PC-9 (cell line): Measurements from ENCODE around the gene GTF2F2. TPM values are rescaled to one million over a fixed set of nuclear protein-coding genes. Genes with fewer than 3 reads are reported as not detected.

Experiments
- BruUV-seq: library from RNA; stranded (reverse); fragments of 400-500 nt; replicated peaks from 2 replicates; lab custom pipeline; 2021; lab: Mats Ljungman, UMichigan
- CTCF ChIA-PET: fragments of 300-600 bp; sonication (Branson Sonifier 250); formaldehyde crosslinking; loops from one replicate; lab custom pipeline; 2022; ENCODE audit warnings: antibody characterized with exemption; lab: Charles Lee
- POLR2A ChIA-PET: fragments of 300-600 bp; sonication (Branson Sonifier 250); formaldehyde crosslinking; loops from one replicate; lab custom pipeline; 2022; ENCODE audit warnings: antibody characterized with exemption; ENCODE audit not compliant: unreplicated experiment; lab: Charles Lee
- DNase-seq, 2 experiments: peaks; one replicate each; pipeline versions ENCODE4 v3.0.0 to v3.0.0-alpha.2; 2015 to 2022; ENCODE audit warnings: mixed read lengths in 1 of 2
- H2AFZ ChIP-seq: fragments of 200-600 bp; sonication (generic); 2 replicates; pipeline ENCODE4 v1.8.1; 2017; ENCODE audit warnings: antibody characterized with exemption
- H3F3A ChIP-seq: fragments of 200-600 bp; sonication (generic); 2 replicates; pipeline ENCODE4 v1.8.1; 2017; ENCODE audit warnings: antibody characterized with exemption, mild to moderate bottlenecking, low read depth; ENCODE audit not compliant: insufficient read depth
- H3K27ac ChIP-seq: fragments of 200-600 bp; sonication (generic); 2 replicates; pipeline ENCODE4 v1.6.1; 2016; ENCODE audit warnings: mixed run types
- H3K27me3 ChIP-seq: fragments of 200-600 bp; sonication (generic); 2 replicates; pipeline ENCODE4 v1.6.1; 2016; ENCODE audit warnings: low read depth, mixed run types; ENCODE audit not compliant: insufficient read depth
- H3K36me3 ChIP-seq: fragments of 200-600 bp; sonication (generic); 2 replicates; pipeline ENCODE4 v1.6.1; 2016; ENCODE audit warnings: low read depth, mixed run types
- H3K4me1 ChIP-seq: fragments of 200-600 bp; sonication (generic); replicated peaks from 2 replicates; pipeline ENCODE4 v1.6.1; 2016; ENCODE audit warnings: mixed run types; ENCODE audit not compliant: insufficient read depth
- H3K4me2 ChIP-seq: fragments of 200-600 bp; sonication (generic); 2 replicates; pipeline ENCODE4 v1.6.1; 2017; ENCODE audit warnings: mixed run types
- H3K4me3 ChIP-seq: fragments of 200-600 bp; sonication (generic); 2 replicates; pipeline ENCODE4 v1.6.1; 2016; ENCODE audit warnings: mixed run types
- H3K79me2 ChIP-seq: fragments of 200-600 bp; sonication (generic); 2 replicates; pipeline ENCODE4 v1.6.1; 2017; ENCODE audit warnings: low read depth, mixed run types
- H3K9me2 ChIP-seq: fragments of 200-600 bp; sonication (generic); 2 replicates; pipeline ENCODE4 v1.8.1; 2017; ENCODE audit warnings: mild to moderate bottlenecking; ENCODE audit not compliant: insufficient read depth
- H3K9me3 ChIP-seq: fragments of 200-600 bp; sonication (generic); 2 replicates; pipeline ENCODE4 v1.8.1; 2016; ENCODE audit warnings: low read depth; ENCODE audit not compliant: insufficient read depth
- H4K20me1 ChIP-seq: fragments of 200-600 bp; sonication (generic); 2 replicates; pipeline ENCODE4 v1.8.1; 2017; ENCODE audit not compliant: insufficient read depth
- CTCF ChIP-seq: fragments of 200-600 bp; sonication (generic); conservative IDR thresholded peaks from 2 replicates; pipeline ENCODE4 v1.6.1; 2017; ENCODE audit warnings: mixed run types, antibody characterized with exemption, mild to moderate bottlenecking, moderate library complexity
- EZH2 ChIP-seq: fragments of 200-600 bp; sonication (generic); IDR thresholded peaks from 2 replicates; pipeline ENCODE4 v1.8.0; 2017; ENCODE audit warnings: antibody characterized with exemption, low read depth
- intact Hi-C: fragments of 100-400 bp; cut with micrococcal nuclease; formaldehyde crosslinking; loops from one replicate; pipeline ENCODE4 v1.10.0; 2022; ENCODE audit not compliant: unreplicated experiment
- total RNA-seq: library from RNA; stranded (reverse); gene quantifications from 2 replicates; pipeline ENCODE4 v1.2.3, GENCODE V29; 2021

Gene GTF2F2
- total RNA-seq, 1 experiment from 2014 or later, result 28.8 TPM

DNA sequence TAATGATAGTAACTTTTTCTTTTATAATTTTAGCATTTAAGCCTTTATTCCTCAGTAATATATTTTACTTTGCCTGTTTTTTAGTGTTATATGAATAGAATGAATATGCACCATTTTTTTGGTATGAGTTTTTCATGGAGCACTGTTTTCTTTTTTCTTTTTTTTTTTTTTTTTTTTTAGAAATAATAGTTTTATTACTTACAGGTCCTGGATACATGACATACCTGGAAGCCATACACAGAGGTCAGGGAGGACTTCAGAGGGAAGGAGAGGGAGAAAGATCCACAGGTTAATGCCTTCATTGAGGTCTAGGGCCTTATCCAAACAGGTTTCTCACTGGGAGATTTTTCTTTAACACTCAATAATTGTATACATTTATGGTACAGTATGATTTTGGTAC is 54.2 kb downstream of the GTF2F2 start:
- BruUV-seq, result no TSS peak
- Histone ChIP-seq H3F3A (peaks cover 4% of the 10 kb centered on the region), H3K4me1 (peaks cover 6% of the 10 kb centered on the region), H3K9me2 (no peaks in the 10 kb centered on the region), H2AFZ (no peak overlapping the region), H4K20me1 (no peaks in the 10 kb centered on the region), H3K27me3 (no peaks in the 10 kb centered on the region), H3K4me3 (no peak overlapping the region), H3K4me2 (no peak overlapping the region), H3K9me3 (peaks cover 4% of the 10 kb centered on the region; the same call in 1 of the 2 replicates), H3K36me3 (no peaks in the 10 kb centered on the region; the same call in none of the 2 replicates), H3K79me2 (peaks cover 46% of the 10 kb centered on the region), H3K27ac (no peak overlapping the region)
- ChIA-PET POLR2A (no interaction called here), CTCF (interaction anchor here (0.6 to 0.7 kb wide), 2 partner anchors 8 to 9 kb away, joined by 4 to 15 read pairs; no protein-coding TSS in a partner anchor)
- intact Hi-C loops, result no loop called here
- no peak for DNase-seq
- TF ChIP-seq EZH2, result no peak
- no peak for TF ChIP-seq CTCF

GRCh38 chr13:45178349-45179162 is 58.2 kb downstream of the GTF2F2 start:
- Histone ChIP-seq H3K36me3 (peaks cover 4% of the 10 kb centered on the region), H3K79me2 (peaks cover 21% of the 10 kb centered on the region; the same call in 1 of the 2 replicates), H3K4me1 (no peaks in the 10 kb centered on the region), H3K4me3 (no peak overlapping the region), H3K27me3 (no peaks in the 10 kb centered on the region), H2AFZ (no peak overlapping the region), H4K20me1 (no peaks in the 10 kb centered on the region), H3K4me2 (no peak overlapping the region), H3K9me2 (no peaks in the 10 kb centered on the region), H3K9me3 (0 out of 2 replicates have a peak, but pooled peaks cover 4% of the 10 kb centered on the region), H3F3A (no peaks in the 10 kb centered on the region; the same call in 1 of the 2 replicates), H3K27ac (no peak overlapping the region)
- BruUV-seq, result no TSS peak
- ChIA-PET POLR2A (interaction anchor here (0.8 kb wide), 1 partner anchor 123 kb away, joined by 10 read pairs; no protein-coding TSS in a partner anchor), CTCF (interaction anchor here (0.6 kb wide), 1 partner anchor 86 kb away, joined by 5 read pairs; no protein-coding TSS in a partner anchor)
- no peak for TF ChIP-seq CTCF
- no peak for TF ChIP-seq EZH2
- intact Hi-C loops, result no loop called here
- DNase-seq, result no peak

DNA sequence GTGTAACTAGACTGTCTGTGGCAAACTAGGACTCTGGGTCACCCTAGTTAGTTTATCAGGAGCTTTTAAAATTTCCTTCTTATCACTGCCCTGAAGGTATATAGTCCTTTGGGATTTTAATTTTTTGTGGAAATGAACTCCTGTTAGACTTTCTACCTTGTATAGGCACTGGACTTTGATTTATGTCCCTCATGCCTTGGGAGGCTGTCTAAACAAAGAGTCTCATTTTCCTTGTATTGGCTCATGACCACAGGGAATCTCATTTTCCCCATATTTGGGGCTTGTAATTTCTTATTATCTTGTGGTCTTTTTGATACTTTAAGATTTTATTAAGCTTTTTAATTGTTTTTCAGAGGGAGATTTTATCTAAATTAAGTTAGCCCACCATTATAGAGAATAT is 59.1 kb downstream of the GTF2F2 start:
- no peak overlapping the region for H3K27ac ChIP-seq
- no TSS peak for BruUV-seq
- ChIA-PET POLR2A (no interaction called here), CTCF (interaction anchor here (0.6 kb wide), 1 partner anchor 85 kb away, joined by 5 read pairs; no protein-coding TSS in a partner anchor)
- no peaks in the 10 kb centered on the region for H3K27me3 ChIP-seq
- H2AFZ ChIP-seq, result no peak overlapping the region
- H4K20me1 ChIP-seq, result no peaks in the 10 kb centered on the region
- peaks cover 9% of the 10 kb centered on the region for H3K36me3 ChIP-seq
- no peak overlapping the region for H3K4me3 ChIP-seq
- H3F3A ChIP-seq, result no peaks in the 10 kb centered on the region; the same call in 1 of the 2 replicates
- intact Hi-C loops, result no loop called here
- no peak for DNase-seq
- no peaks in the 10 kb centered on the region for H3K9me2 ChIP-seq
- H3K79me2 ChIP-seq, result peaks cover 15% of the 10 kb centered on the region; the same call in 1 of the 2 replicates
- no peak overlapping the region for H3K4me2 ChIP-seq
- no peaks in the 10 kb centered on the region for H3K4me1 ChIP-seq
- TF ChIP-seq CTCF (no peak), EZH2 (no peak)
- H3K9me3 ChIP-seq, result 0 out of 2 replicates have a peak, but pooled peaks cover 4% of the 10 kb centered on the region
